ENCODE results near the gene SLIT1.

Gene SLIT1

DNA sequence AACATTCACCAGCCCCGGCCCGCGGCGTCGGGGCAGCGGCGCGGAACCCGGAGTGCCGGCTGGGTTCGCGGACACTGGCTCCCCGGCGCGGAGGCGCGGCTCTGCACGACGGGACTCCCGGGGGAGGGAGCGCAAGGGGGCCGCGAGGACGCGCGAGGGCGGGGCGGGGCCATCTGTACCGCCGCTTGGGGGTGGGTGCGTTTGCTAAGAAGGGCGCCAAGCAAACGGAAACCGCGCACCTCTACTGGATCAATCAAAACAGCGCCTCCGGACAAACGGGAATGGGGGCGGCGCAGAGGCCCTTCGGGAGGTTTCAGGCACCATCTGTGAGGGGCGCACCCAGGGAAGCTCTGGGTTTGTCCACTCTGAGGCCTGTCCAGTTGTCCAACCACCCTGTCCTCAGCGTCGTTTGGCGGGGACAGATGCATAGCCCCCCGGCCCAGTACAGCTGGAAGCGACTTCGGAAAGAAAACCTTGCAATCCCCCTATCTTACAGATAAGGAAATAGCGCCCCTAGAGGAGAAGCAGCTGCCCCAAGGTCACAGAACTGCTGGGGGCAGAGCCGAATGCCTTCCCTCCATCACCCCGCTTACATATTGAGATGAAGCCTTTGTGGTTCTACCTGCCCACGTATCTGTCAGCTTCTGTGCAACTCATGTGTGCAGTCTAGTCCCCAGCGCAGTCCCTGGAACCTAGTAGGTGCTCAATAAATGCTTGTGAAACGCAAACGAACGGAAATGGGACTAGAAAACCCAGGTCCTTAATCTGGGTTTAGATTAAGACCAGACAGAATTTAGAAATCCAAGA is 10.7 kb upstream of the SLIT1 start:
- H3K4me1 ChIP-seq (ENCODE audit: control insufficient read depth, insufficient read depth, low read length): no peaks in the 10 kb centered on the region
- peaks cover 23% of the 10 kb centered on the region for H3K27me3 ChIP-seq (ENCODE audit: control insufficient read depth, insufficient read depth, low read length)
- no peaks in the 10 kb centered on the region for H3K36me3 ChIP-seq (ENCODE audit: control insufficient read depth, insufficient read depth, low read length)
- H3K9ac ChIP-seq (ENCODE audit: low read depth, low read length): no peak overlapping the region
- no peaks in the 10 kb centered on the region for H3K9me3 ChIP-seq (ENCODE audit: control insufficient read depth, insufficient read depth, low read length)
- peak overlapping the region; percentile 85 for H3K4me3 ChIP-seq (ENCODE audit: low read depth, low read length)

DNA sequence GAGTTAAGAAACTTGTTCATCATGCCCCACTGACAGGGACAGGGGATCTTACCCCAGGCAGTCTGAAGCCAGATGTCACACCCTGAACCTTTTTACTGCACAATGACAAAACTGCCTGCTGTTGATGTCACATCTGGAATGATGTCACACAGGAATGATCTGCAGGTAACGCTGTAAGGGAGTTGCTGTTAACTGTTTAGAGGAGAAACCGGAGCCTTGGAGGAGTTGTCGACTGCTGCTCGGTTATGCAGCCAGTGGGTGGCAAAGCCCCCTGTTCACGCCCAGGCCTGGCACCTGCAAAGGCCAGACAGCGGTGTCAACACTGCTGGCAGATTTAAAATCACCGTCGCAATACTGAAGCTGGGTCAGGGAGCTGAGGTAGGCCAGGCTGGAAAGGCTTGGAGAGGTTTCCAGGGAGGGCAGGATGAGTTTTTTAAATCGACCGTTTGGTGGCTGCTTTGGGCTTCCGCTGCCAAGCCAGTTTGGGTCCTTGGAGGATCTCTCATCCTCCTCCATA is 10.0 kb upstream of the SLIT1 start:
- Histone ChIP-seq H3K4me1 (ENCODE audit: control insufficient read depth, insufficient read depth, low read length) (no peaks in the 10 kb centered on the region), H3K36me3 (ENCODE audit: control insufficient read depth, insufficient read depth, low read length) (no peaks in the 10 kb centered on the region), H3K9me3 (ENCODE audit: control insufficient read depth, insufficient read depth, low read length) (no peaks in the 10 kb centered on the region), H3K4me3 (ENCODE audit: low read depth, low read length) (peak overlapping the region; percentile 85), H3K27me3 (ENCODE audit: control insufficient read depth, insufficient read depth, low read length) (peaks cover 23% of the 10 kb centered on the region), H3K9ac (ENCODE audit: low read depth, low read length) (no peak overlapping the region)

DNA sequence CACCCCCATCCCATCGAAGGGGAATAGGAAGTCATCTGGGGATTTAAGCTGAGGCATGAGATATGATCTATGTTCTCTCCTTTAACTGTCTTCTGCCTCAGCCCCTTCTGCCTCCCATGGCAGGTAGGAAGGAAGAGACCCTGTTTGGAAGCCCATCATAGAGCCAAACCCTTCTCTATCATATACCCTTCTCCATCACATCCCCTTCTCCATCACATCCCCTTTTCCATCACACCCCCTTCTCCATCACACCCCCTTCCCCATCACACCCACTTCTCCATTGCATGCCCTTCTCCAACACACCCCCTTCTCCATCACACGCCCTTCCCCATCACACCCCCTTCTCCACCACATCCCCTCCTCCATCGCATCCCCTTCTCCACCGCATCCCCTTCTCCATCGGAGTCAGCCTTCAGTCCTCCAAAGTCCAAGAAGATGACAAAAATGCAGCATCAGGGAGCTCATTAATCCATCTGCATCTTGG is 7.2 kb upstream of the SLIT1 start:
- Histone ChIP-seq H3K4me1 (ENCODE audit: control insufficient read depth, insufficient read depth, low read length) (peaks cover 3% of the 10 kb centered on the region), H3K4me3 (ENCODE audit: low read depth, low read length) (no peak overlapping the region), H3K27me3 (ENCODE audit: control insufficient read depth, insufficient read depth, low read length) (peaks cover 38% of the 10 kb centered on the region), H3K9me3 (ENCODE audit: control insufficient read depth, insufficient read depth, low read length) (no peaks in the 10 kb centered on the region), H3K9ac (ENCODE audit: low read depth, low read length) (no peak overlapping the region), H3K36me3 (ENCODE audit: control insufficient read depth, insufficient read depth, low read length) (no peaks in the 10 kb centered on the region)

DNA sequence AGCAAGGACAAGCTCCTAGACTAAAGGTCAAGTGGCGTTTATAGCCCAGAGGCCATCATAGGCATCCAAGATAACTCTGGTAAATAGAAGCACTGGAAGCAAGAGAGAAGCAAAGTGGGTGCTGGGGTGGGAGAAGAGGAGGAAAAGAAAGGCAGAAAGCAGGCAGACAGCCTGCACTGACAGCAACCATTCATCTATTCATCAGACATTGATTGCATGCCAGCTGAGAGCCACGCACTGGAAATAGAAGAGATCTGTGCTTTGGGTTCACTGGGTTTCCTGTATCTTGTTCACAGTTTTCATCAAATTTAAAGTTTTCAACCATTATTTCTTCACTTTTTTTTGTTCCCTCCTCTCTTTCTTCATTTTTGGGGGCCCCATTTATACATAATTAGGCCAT is 4.7 kb upstream of the SLIT1 start:
- Histone ChIP-seq H3K36me3 (ENCODE audit: control insufficient read depth, insufficient read depth, low read length) (no peaks in the 10 kb centered on the region), H3K27me3 (ENCODE audit: control insufficient read depth, insufficient read depth, low read length) (peaks cover 40% of the 10 kb centered on the region), H3K4me3 (ENCODE audit: low read depth, low read length) (no peak overlapping the region), H3K9me3 (ENCODE audit: control insufficient read depth, insufficient read depth, low read length) (no peaks in the 10 kb centered on the region), H3K4me1 (ENCODE audit: control insufficient read depth, insufficient read depth, low read length) (peaks cover 5% of the 10 kb centered on the region), H3K9ac (ENCODE audit: low read depth, low read length) (no peak overlapping the region)

DNA sequence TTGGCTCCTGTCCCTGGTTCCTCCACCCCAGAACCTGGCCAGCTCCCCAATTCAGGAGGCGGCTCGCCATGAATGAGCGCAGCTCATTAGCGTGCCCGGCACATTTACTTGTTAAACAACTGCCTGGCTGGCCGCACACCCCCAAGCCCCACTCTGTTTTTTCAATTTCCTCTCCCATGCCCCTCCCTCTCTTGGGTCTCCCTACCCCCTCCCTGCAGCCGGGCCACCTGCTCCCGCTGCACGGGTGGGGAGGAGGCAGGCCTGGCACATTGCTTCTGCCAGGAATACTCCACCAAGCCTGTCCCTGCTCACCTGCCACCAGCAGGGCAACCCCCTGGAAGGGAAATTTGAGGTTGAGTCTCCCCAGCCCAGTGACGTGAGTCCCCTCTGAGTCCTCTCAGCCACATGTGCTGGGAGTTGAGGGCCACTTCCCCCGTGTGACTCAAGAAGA is 2.5 kb upstream of the SLIT1 start:
- peaks cover 5% of the 10 kb centered on the region for H3K4me1 ChIP-seq (ENCODE audit: control insufficient read depth, insufficient read depth, low read length)
- H3K9me3 ChIP-seq (ENCODE audit: control insufficient read depth, insufficient read depth, low read length): no peaks in the 10 kb centered on the region
- H3K36me3 ChIP-seq (ENCODE audit: control insufficient read depth, insufficient read depth, low read length): no peaks in the 10 kb centered on the region
- no peak overlapping the region for H3K9ac ChIP-seq (ENCODE audit: low read depth, low read length)
- peaks cover 56% of the 10 kb centered on the region for H3K27me3 ChIP-seq (ENCODE audit: control insufficient read depth, insufficient read depth, low read length)
- no peak overlapping the region for H3K4me3 ChIP-seq (ENCODE audit: low read depth, low read length)

DNA sequence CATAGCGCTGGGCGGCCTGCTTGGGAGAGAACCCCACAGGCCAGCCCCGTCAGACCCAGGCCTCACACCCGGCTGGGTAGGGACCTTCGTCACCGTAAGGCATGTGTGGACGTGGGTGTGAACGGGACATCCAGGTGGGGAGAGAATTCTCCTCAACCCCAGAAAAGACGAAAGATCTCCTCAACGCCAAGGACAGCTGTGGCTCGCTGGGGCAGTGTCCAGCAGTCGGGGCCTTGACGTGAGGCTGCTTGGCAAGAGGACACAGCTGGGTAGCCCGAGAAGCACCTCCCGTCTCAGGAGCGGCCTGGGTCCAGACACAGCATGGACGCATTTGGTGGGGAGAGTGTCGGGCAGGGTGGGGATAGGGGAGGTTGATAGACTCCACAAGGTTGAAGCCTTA is 1.2 kb upstream of the SLIT1 start:
- Histone ChIP-seq H3K9me3 (ENCODE audit: control insufficient read depth, insufficient read depth, low read length) (no peaks in the 10 kb centered on the region), H3K27me3 (ENCODE audit: control insufficient read depth, insufficient read depth, low read length) (peaks cover 68% of the 10 kb centered on the region)

DNA sequence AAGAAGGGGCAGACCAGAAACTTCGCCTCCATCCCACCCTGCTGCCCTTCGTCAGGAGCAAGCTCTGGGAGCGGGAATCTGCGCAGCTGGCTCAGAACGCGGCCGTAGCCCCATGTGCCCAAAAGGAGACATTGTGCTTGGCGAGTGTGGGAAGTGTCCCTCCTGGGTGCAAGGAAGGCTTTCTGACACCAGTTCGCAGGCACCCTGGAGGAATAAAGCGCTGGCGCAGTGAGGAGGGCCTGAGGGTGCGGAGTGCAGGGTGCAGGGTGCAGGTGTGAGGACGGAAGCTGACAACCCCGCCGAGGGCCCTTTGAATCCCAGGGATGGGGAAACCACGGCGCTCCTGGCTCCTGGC is 811 bp downstream of the SLIT1 start:
- peaks cover 68% of the 10 kb centered on the region for H3K27me3 ChIP-seq (ENCODE audit: control insufficient read depth, insufficient read depth, low read length)
- H3K9ac ChIP-seq (ENCODE audit: low read depth, low read length): no peak overlapping the region
- H3K4me1 ChIP-seq (ENCODE audit: control insufficient read depth, insufficient read depth, low read length): peaks cover 5% of the 10 kb centered on the region
- H3K4me3 ChIP-seq (ENCODE audit: low read depth, low read length): peak overlapping the region; percentile 63
- no peaks in the 10 kb centered on the region for H3K36me3 ChIP-seq (ENCODE audit: control insufficient read depth, insufficient read depth, low read length)
- H3K9me3 ChIP-seq (ENCODE audit: control insufficient read depth, insufficient read depth, low read length): no peaks in the 10 kb centered on the region

More for the DNA sequence above, 1.2 kb upstream of the SLIT1 start:
- Histone ChIP-seq H3K36me3 (ENCODE audit: control insufficient read depth, insufficient read depth, low read length) (no peaks in the 10 kb centered on the region), H3K4me3 (ENCODE audit: low read depth, low read length) (no peak overlapping the region), H3K4me1 (ENCODE audit: control insufficient read depth, insufficient read depth, low read length) (peaks cover 5% of the 10 kb centered on the region), H3K9ac (ENCODE audit: low read depth, low read length) (no peak overlapping the region)

DNA sequence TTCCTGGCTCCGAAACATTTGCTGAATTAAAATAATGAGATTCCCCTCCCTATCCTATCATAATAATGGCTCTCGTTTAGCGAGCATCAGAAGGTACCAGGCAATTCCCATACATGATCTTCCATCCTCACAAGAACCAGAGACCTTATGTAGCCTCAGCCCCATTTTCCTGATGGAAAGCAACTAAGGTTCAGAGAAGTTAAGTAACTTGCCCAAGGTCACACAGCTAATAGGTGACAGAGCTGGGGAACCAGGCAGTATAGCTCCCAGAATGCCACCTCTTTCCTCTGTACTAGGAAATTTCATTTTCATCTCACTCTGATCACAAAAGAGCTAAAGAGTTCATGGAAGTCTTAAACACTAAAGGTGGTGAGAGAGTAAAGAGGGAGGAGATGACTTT is 2.4 kb downstream of the SLIT1 start:
- Histone ChIP-seq H3K4me1 (ENCODE audit: control insufficient read depth, insufficient read depth, low read length) (peaks cover 2% of the 10 kb centered on the region), H3K4me3 (ENCODE audit: low read depth, low read length) (no peak overlapping the region), H3K27me3 (ENCODE audit: control insufficient read depth, insufficient read depth, low read length) (peaks cover 57% of the 10 kb centered on the region), H3K9ac (ENCODE audit: low read depth, low read length) (no peak overlapping the region), H3K36me3 (ENCODE audit: control insufficient read depth, insufficient read depth, low read length) (no peaks in the 10 kb centered on the region), H3K9me3 (ENCODE audit: control insufficient read depth, insufficient read depth, low read length) (no peaks in the 10 kb centered on the region)

DNA sequence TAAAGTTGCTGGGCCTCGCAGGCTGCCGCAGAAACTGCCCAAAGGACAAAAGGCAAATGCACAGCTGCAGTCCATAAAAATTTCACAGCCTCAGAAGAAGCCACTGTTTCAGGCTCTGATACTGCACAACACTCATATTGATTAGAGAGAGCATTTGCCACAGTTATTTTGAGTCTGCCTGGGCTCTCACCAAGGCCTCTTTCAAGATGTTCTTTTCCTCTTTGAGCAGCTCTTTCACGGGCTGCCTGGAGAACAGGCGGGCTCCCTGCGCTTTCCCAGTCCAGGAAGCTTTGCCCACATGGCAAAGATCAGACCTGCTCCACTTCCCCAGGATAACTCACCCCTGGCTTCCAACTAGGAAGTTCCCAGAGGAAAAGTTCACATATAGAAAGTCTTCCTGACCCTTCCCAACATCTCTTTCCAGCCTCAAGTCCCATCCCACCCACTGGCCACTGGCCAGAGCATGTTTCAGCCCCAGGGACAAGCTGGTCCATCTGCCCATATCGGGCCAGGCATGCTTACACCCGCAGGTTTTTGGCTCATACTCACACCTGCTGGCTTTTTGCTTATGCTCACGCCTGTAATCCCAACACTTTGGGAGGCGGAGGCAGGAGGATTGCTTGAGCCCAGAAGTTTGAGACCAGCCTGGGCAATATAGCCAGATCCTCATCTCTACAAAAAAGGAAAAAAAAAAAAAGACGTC is 3.3 kb downstream of the SLIT1 start:
- peaks cover 2% of the 10 kb centered on the region for H3K4me1 ChIP-seq (ENCODE audit: control insufficient read depth, insufficient read depth, low read length)
- no peaks in the 10 kb centered on the region for H3K36me3 ChIP-seq (ENCODE audit: control insufficient read depth, insufficient read depth, low read length)
- H3K9me3 ChIP-seq (ENCODE audit: control insufficient read depth, insufficient read depth, low read length): no peaks in the 10 kb centered on the region
- no peak overlapping the region for H3K9ac ChIP-seq (ENCODE audit: low read depth, low read length)
- no peak overlapping the region for H3K4me3 ChIP-seq (ENCODE audit: low read depth, low read length)
- peaks cover 49% of the 10 kb centered on the region for H3K27me3 ChIP-seq (ENCODE audit: control insufficient read depth, insufficient read depth, low read length)

DNA sequence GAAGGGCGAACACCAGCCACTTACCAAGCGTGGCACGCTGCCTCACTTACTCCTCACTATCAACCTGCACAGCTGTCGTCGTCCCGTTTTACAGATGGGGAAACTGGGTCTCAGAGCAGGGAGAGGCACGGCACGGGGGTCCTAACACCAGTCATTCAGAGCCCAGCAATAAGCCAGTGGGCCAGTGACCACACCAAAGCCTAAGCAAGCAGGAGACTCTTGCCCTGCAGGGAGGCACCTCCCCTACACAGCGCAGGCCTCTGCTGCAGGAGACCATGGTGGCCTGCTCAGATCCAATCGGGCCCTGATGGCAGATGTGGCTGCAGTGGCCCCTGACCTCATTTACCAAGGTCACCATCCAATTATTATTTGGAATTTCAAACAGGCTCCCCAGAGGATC is 4.8 kb downstream of the SLIT1 start:
- H3K4me1 ChIP-seq (ENCODE audit: control insufficient read depth, insufficient read depth, low read length): no peaks in the 10 kb centered on the region
- no peaks in the 10 kb centered on the region for H3K36me3 ChIP-seq (ENCODE audit: control insufficient read depth, insufficient read depth, low read length)
- H3K9me3 ChIP-seq (ENCODE audit: control insufficient read depth, insufficient read depth, low read length): no peaks in the 10 kb centered on the region
- no peak overlapping the region for H3K4me3 ChIP-seq (ENCODE audit: low read depth, low read length)
- H3K27me3 ChIP-seq (ENCODE audit: control insufficient read depth, insufficient read depth, low read length): peaks cover 35% of the 10 kb centered on the region
- no peak overlapping the region for H3K9ac ChIP-seq (ENCODE audit: low read depth, low read length)

DNA sequence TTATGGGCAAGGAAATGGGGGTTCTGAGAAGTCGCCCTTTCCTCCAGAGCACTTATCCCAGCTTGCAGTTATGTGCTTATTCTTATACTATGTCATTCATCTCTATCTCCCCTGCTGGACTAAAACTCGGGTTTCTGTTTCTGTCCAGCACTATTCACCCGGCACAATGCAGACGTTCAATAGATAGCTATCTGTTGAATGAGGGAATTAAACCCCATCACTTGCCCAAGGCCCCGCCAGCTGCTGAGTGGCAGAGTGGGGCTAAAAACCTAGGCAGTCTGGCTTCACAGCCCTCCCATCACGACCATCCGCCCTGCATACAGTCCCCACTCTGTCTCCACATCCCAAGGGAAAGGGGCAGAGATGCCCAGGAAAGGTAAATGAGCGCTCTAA is 5.4 kb downstream of the SLIT1 start:
- peaks cover 35% of the 10 kb centered on the region for H3K27me3 ChIP-seq (ENCODE audit: control insufficient read depth, insufficient read depth, low read length)
- no peak overlapping the region for H3K4me3 ChIP-seq (ENCODE audit: low read depth, low read length)
- no peaks in the 10 kb centered on the region for H3K9me3 ChIP-seq (ENCODE audit: control insufficient read depth, insufficient read depth, low read length)
- H3K9ac ChIP-seq (ENCODE audit: low read depth, low read length): no peak overlapping the region
- no peaks in the 10 kb centered on the region for H3K4me1 ChIP-seq (ENCODE audit: control insufficient read depth, insufficient read depth, low read length)
- no peaks in the 10 kb centered on the region for H3K36me3 ChIP-seq (ENCODE audit: control insufficient read depth, insufficient read depth, low read length)

Measured in iPS-15b (cell line).